GM19043 (cell line): ENCODE measurements around the gene SLC9C2.

Source experiments
- ATAC-seq: cut with Tn5 transposase; IDR thresholded peaks from one replicate; pipeline ENCODE4 v1.9.1; 2021; ENCODE audit warnings: low read depth; ENCODE audit not compliant: unreplicated experiment

Gene SLC9C2

DNA sequence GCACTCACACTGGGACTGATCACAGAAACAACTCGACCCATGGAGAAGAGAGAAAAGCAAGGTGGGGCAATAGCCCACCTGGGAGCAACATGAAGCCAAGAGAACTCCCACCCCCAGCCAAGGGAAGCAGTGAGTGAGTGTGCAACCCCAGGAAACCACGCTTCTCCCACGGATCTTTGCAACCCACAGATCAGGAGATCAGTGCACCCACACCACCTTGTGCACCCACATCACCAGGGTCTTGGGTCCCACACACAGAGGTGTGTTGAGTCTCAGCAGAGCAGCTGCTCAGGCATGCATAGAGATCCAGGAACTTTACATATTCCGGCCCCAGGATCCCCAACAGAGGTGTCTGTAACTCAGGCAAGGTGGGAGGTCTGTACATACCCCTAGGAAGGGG lies 143.0 kb downstream of the SLC9C2 start:
- ATAC-seq: no peak

DNA sequence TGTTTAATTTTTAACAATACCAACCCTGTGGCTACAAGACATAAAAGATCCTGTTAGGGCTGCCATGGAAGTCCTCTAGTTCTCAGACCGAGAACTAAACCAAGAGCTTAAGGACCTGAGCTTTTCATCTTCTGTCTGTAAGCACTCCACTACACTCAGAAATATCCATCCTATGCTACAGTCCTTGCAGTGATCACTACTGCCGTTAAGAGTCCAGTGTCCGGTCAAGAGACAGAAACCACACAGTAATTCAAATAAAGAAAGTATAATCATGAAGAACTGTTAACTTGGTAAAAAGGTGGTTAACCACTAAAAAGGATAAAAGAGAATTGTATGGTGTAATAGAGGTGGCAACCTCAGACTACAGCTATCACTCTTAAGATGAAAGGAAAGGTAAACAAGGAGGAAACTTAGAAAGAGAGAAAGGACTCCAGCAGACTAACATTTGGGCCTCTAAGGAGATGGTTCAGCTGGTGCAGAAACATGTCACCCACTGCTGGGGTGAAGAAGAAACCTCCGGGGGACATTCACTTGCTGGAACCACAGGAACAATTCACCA lies 147.8 kb downstream of the SLC9C2 start:
- ATAC-seq: no peak

- ATAC-seq: no peak
Observed at GRCh38 chr1:173453982-173454381, 148.9 kb downstream of the SLC9C2 start.

DNA sequence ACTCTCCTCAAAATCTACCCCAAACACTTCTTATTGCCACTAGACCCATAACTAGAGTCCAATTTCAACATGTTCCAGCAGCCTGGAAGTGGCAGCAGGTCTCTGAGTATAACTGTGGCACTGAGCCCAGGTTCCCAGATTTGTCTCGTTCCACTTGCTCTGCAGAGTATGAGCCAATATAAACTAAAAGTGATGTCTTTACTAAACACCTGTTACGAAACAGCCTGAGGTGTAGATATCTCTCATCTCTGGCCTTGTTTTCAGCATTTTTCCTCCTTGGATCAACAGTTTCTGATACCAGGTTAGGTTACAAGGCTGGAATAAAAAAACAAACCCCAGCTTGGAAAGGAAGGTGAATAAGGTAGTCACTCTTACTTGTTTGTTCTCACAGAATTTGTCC lies 150.9 kb downstream of the SLC9C2 start:
- no peak for ATAC-seq
